SU-DHL-6 (cell line): ENCODE measurements around the gene SEMG2.

Experiments used
- H2AFZ ChIP-seq: fragments of 200-600 bp; sonication (generic); 2 replicates; pipeline ENCODE4 v1.6.1; 2014; ENCODE audit warnings: low read depth, mild to moderate bottlenecking, moderate library complexity, mixed read lengths, antibody characterized with exemption, low read length; ENCODE audit not compliant: severe bottlenecking
- H3F3A ChIP-seq: fragments of 200-600 bp; shearing (Covaris generic); 2 replicates; pipeline ENCODE4 v1.6.0; 2016; ENCODE audit warnings: antibody characterized with exemption, mild to moderate bottlenecking; ENCODE audit not compliant: insufficient read depth
- H3K27ac ChIP-seq: fragments of 200-600 bp; sonication (generic); 2 replicates; pipeline ENCODE4 v1.5.1; 2016; ENCODE audit warnings: low read depth, mild to moderate bottlenecking, low read length, moderate library complexity, mixed read lengths
- H3K27me3 ChIP-seq: fragments of 200-600 bp; sonication (generic), shearing (Covaris generic); 2 replicates; pipeline ENCODE4 v1.6.0; 2014; ENCODE audit warnings: mild to moderate bottlenecking, low read length
- H3K36me3 ChIP-seq: fragments of 200-600 bp; sonication (generic); 2 replicates; pipeline ENCODE4 v1.6.1; 2014; ENCODE audit warnings: mild to moderate bottlenecking, low read length, mixed read lengths
- H3K4me2 ChIP-seq: fragments of 300-600, 200-600 bp; shearing (Covaris generic), sonication (generic); 2 replicates; pipeline ENCODE4 v1.6.0; 2014; ENCODE audit warnings: low read length, low read depth, mild to moderate bottlenecking; ENCODE audit not compliant: poor library complexity, severe bottlenecking
- H3K4me3 ChIP-seq: fragments of 200-600 bp; sonication (generic); 2 replicates; pipeline ENCODE4 v1.5.1; 2014; ENCODE audit warnings: antibody characterized with exemption, low read length, mild to moderate bottlenecking, mixed read lengths; ENCODE audit not compliant: insufficient read depth, poor library complexity, severe bottlenecking
- H3K79me2 ChIP-seq: fragments of 200-600 bp; sonication (generic); 2 replicates; pipeline ENCODE4 v1.6.1; 2014; ENCODE audit warnings: mild to moderate bottlenecking, low read length, moderate library complexity; ENCODE audit not compliant: insufficient read depth
- H3K9ac ChIP-seq: fragments of 200-600 bp; sonication (generic); 2 replicates; pipeline ENCODE4 v1.7.0; 2014; ENCODE audit warnings: mild to moderate bottlenecking, low read length
- H3K9me2 ChIP-seq: fragments of 200-600 bp; sonication (generic); replicated peaks from 2 replicates; pipeline ENCODE4 v1.6.1; 2014; ENCODE audit warnings: low read length; ENCODE audit not compliant: insufficient read depth
- H3K9me3 ChIP-seq: fragments of 200-600 bp; sonication (generic); 2 replicates; pipeline ENCODE4 v1.6.1; 2014; ENCODE audit warnings: low read length, mixed read lengths; ENCODE audit not compliant: insufficient read depth
- H4K20me1 ChIP-seq: fragments of 200-600 bp; sonication (generic); 2 replicates; pipeline ENCODE4 v1.6.1; 2014; ENCODE audit warnings: low read depth, mild to moderate bottlenecking, antibody characterized with exemption, low read length, moderate library complexity, mixed read lengths
- EZH2phosphoT487 ChIP-seq: fragments of 200-600 bp; sonication (generic), shearing (Covaris generic); conservative IDR thresholded peaks from 2 replicates; pipeline ENCODE4 v1.6.1; 2018; ENCODE audit warnings: mild to moderate bottlenecking, antibody characterized with exemption, low read length, moderate library complexity, mixed read lengths
- TF ChIP-seq, protein P1 (sequence below): fragments of 200-600 bp; sonication (generic); IDR thresholded peaks from one replicate; pipeline ENCODE4 v1.5.1; 2017; ENCODE audit warnings: antibody characterized with exemption, mild to moderate bottlenecking, low read length, moderate library complexity; ENCODE audit not compliant: insufficient read depth, poor library complexity, severe bottlenecking

SEMG2 gene

DNA sequence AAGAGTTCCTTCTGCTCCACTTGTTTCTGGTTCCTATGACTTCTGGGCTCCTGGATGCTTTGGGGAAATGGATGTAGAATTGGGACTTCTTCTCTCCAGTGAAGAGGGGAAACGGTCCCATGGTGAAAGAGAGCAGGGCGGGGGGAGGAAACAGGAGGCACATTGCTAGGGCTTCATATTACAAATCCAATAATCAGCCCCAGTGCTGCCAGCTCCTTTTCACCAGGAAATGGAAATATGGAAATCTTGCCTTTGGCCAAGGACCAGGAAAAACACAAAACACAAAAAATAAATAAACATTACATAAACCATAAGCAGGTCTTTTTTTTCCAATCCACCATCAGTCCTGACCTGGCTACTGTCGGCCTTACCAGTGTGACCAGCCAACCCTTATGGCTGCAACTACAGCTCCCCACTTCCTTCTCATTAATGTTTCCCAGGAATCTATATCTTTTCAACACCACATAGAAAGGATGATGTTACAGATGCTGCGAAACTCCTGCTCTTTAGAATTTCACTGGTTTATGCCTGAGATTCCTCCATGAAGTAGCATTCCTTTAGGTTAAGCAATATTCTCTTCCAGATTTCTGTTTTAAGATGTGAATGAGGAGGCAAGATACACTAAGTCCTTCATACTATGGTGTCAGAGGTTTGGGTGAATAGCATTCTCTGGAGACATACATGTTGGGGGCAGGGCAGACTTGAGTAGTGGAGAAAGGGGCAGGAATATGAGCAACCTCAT is 44.5 kb upstream of the SEMG2 start:
- Histone ChIP-seq H3K27me3 (no peaks in the 10 kb centered on the region), H3K4me2 (no peak overlapping the region), H3K27ac (no peak overlapping the region), H3K4me3 (no peak overlapping the region), H3K36me3 (no peaks in the 10 kb centered on the region), H3K9me3 (no peaks in the 10 kb centered on the region), H4K20me1 (no peaks in the 10 kb centered on the region), H3K9ac (no peak overlapping the region), H3F3A (no peaks in the 10 kb centered on the region), H3K79me2 (no peaks in the 10 kb centered on the region), H2AFZ (no peak overlapping the region), H3K9me2 (no peaks in the 10 kb centered on the region)
- no peak for TF ChIP-seq EZH2phosphoT487
- TF ChIP-seq, protein P1, sequence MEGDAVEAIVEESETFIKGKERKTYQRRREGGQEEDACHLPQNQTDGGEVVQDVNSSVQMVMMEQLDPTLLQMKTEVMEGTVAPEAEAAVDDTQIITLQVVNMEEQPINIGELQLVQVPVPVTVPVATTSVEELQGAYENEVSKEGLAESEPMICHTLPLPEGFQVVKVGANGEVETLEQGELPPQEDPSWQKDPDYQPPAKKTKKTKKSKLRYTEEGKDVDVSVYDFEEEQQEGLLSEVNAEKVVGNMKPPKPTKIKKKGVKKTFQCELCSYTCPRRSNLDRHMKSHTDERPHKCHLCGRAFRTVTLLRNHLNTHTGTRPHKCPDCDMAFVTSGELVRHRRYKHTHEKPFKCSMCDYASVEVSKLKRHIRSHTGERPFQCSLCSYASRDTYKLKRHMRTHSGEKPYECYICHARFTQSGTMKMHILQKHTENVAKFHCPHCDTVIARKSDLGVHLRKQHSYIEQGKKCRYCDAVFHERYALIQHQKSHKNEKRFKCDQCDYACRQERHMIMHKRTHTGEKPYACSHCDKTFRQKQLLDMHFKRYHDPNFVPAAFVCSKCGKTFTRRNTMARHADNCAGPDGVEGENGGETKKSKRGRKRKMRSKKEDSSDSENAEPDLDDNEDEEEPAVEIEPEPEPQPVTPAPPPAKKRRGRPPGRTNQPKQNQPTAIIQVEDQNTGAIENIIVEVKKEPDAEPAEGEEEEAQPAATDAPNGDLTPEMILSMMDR: no peak

DNA sequence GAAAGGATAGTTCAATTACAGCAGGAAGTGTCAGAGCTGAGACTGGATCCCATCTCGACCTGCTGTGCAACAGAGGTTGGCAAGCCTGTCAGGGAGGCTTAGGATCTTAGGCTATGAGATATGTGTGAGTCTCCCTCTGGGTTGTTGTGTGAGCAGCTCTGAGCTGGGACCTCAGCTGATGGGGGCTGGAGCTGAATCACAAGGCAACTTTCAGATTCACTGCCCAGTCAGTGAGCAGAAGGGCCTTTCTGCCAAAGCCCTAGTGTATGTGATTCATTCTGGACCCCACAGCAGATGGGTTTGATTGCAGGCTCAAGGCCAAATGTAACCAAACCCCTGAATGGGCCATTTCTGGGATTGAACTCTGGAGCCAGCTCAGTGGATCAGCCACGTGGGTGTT is 42.0 kb upstream of the SEMG2 start:
- no peak overlapping the region for H3K4me3 ChIP-seq
- no peaks in the 10 kb centered on the region for H3K36me3 ChIP-seq
- H3K27me3 ChIP-seq: no peaks in the 10 kb centered on the region
- H3F3A ChIP-seq: no peaks in the 10 kb centered on the region
- no peak overlapping the region for H2AFZ ChIP-seq
- H3K9ac ChIP-seq: no peak overlapping the region
- H3K27ac ChIP-seq: no peak overlapping the region
- no peaks in the 10 kb centered on the region for H4K20me1 ChIP-seq
- H3K9me3 ChIP-seq: no peaks in the 10 kb centered on the region
- no peaks in the 10 kb centered on the region for H3K9me2 ChIP-seq
- H3K79me2 ChIP-seq: no peaks in the 10 kb centered on the region
- TF ChIP-seq, protein P1: no peak
- TF ChIP-seq EZH2phosphoT487: no peak
- H3K4me2 ChIP-seq: no peak overlapping the region

DNA sequence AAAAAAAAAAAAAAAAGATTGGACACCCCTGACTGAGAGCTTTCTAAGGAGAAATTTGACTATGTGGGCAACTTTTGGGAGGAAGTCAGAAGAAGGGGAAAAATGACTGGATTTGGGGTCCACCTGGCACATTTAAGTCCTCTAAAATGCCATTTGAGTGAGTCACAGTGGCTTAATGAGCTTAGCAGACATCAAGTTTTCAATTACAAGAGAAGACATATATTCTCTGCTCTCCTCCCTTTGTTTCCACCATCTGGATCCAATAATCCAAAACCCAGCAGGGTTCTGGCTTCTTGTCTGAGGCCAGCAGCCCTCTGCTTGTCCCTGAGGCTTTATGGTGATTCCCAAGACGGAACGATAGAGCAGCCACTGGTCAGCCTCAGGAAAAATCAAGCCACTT is 39.5 kb upstream of the SEMG2 start:
- Histone ChIP-seq H3K9ac (no peak overlapping the region), H3K27me3 (no peaks in the 10 kb centered on the region), H3K36me3 (no peaks in the 10 kb centered on the region), H3F3A (no peaks in the 10 kb centered on the region), H3K4me3 (no peak overlapping the region), H3K79me2 (no peaks in the 10 kb centered on the region), H3K9me3 (no peaks in the 10 kb centered on the region), H3K27ac (no peak overlapping the region), H2AFZ (no peak overlapping the region), H3K4me2 (no peak overlapping the region), H4K20me1 (no peaks in the 10 kb centered on the region), H3K9me2 (no peaks in the 10 kb centered on the region)
- TF ChIP-seq EZH2phosphoT487: no peak
- TF ChIP-seq, protein P1: no peak
